GM21367 (cell line): ENCODE results near the gene PBRM1.
"Not testable (repeated sequence)": the region's sequence is repeated elsewhere in the genome, so short reads cannot be mapped to it uniquely, and the experiment has no call there.

ENCODE experiments used
- ATAC-seq: cut with Tn5 transposase; IDR thresholded peaks from one replicate; pipeline ENCODE4 v1.9.1; 2021; ENCODE audit not compliant: unreplicated experiment

PBRM1 gene

GRCh38 chr3:52685709-52686691 is at the start of gene PBRM1, which contains the start of gene GNL3:
PBRM1 (minus strand) TSS chr3:52685913.
GNL3 (plus strand) TSS chr3:52686032; CDS start chr3:52686093, 61 bp downstream.
- peak; percentile 64 for ATAC-seq

GRCh38 chr3:52733256-52733891 is 47.7 kb upstream of the PBRM1 start:
- no peak for ATAC-seq

- no peak for ATAC-seq
Observed at GRCh38 chr3:52731590-52731989, 45.9 kb upstream of the PBRM1 start.

- ATAC-seq: no peak
Observed at GRCh38 chr3:52730681-52731080, 45.0 kb upstream of the PBRM1 start.

GRCh38 chr3:52728753-52729152 is 43.0 kb upstream of the PBRM1 start:
- not testable (repeated sequence) for ATAC-seq

GRCh38 chr3:52724511-52724910 is 38.8 kb upstream of the PBRM1 start:
- ATAC-seq: no peak

GRCh38 chr3:52723935-52724334 is 38.2 kb upstream of the PBRM1 start:
- no peak for ATAC-seq

- no peak for ATAC-seq
Observed at GRCh38 chr3:52722491-52722890, 36.8 kb upstream of the PBRM1 start.

- no peak for ATAC-seq
Observed at GRCh38 chr3:52721730-52722008, 36.0 kb upstream of the PBRM1 start.

- ATAC-seq: peak; percentile 70
Observed at GRCh38 chr3:52721002-52721729, 35.5 kb upstream of the PBRM1 start.

- ATAC-seq: no peak
Observed at GRCh38 chr3:52719618-52720017, 33.9 kb upstream of the PBRM1 start.

GRCh38 chr3:52715714-52716305 is 30.1 kb upstream of the PBRM1 start:
- ATAC-seq: no peak

- no peak for ATAC-seq
Observed at GRCh38 chr3:52714335-52715302, 28.9 kb upstream of the PBRM1 start.

GRCh38 chr3:52712291-52713212 is 26.8 kb upstream of the PBRM1 start:
- no peak for ATAC-seq

GRCh38 chr3:52710512-52710911 is 24.8 kb upstream of the PBRM1 start:
- ATAC-seq: no peak

GRCh38 chr3:52707585-52707984 is 21.9 kb upstream of the PBRM1 start:
- no peak for ATAC-seq

GRCh38 chr3:52705688-52706686 is 20.3 kb upstream of the PBRM1 start, which contains the start of the genes GLT8D1 and SPCS1:
GLT8D1 (minus strand) TSS chr3:52705791; CDS start chr3:52700460, 5,331 bp downstream.
SPCS1 (plus strand) TSS chr3:52706106; CDS start chr3:52706247, 141 bp downstream.
- ATAC-seq: peak; percentile 68

GRCh38 chr3:52705438-52705687 is 19.6 kb upstream of the PBRM1 start:
- no peak for ATAC-seq
